Retinal pigment epithelial cell (primary cell): ENCODE measurements around the gene C3AR1.
"Not testable (repeated sequence)": the region's sequence is repeated elsewhere in the genome, so short reads cannot be mapped to it uniquely, and the experiment has no call there.

Source experiments
- DNase-seq: peaks from one replicate; pipeline ENCODE4 v3.0.0-alpha.2; 2010; ENCODE audit warnings: low read depth
- H3K4me3 ChIP-seq: 2 replicates; pipeline ENCODE4 v1.5.1; 2011; ENCODE audit warnings: mild to moderate bottlenecking, low read length, control low read depth, moderate library complexity
- TF ChIP-seq, protein P1 (sequence below): conservative IDR thresholded peaks from 2 replicates; pipeline ENCODE4 v1.5.1; 2011; ENCODE audit warnings: low read depth, low read length, control low read depth, inconsistent platforms

The C3AR1 gene

DNA sequence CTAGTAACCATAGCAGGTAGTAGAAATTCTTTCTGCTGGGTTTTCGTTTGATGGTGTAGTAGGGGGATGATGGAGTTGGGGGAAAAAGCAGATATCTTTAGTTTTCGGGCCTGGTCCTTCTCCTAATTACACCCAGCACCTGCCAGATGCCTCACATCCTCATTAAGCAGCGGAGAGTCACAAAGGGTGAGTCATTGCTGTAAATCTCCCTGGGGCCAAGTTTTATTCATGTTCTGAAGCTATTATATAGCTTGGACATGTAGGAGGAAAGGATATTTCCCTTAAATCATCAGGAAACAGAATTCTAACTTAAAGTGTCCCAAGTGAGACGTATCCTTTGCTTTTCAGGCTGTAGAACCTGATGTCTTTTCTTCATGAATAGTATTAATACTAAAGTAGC is 11.0 kb upstream of the C3AR1 start:
- TF ChIP-seq, protein P1, sequence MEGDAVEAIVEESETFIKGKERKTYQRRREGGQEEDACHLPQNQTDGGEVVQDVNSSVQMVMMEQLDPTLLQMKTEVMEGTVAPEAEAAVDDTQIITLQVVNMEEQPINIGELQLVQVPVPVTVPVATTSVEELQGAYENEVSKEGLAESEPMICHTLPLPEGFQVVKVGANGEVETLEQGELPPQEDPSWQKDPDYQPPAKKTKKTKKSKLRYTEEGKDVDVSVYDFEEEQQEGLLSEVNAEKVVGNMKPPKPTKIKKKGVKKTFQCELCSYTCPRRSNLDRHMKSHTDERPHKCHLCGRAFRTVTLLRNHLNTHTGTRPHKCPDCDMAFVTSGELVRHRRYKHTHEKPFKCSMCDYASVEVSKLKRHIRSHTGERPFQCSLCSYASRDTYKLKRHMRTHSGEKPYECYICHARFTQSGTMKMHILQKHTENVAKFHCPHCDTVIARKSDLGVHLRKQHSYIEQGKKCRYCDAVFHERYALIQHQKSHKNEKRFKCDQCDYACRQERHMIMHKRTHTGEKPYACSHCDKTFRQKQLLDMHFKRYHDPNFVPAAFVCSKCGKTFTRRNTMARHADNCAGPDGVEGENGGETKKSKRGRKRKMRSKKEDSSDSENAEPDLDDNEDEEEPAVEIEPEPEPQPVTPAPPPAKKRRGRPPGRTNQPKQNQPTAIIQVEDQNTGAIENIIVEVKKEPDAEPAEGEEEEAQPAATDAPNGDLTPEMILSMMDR = no peak
- H3K4me3 ChIP-seq = no peak overlapping the region
- no peak for DNase-seq

DNA sequence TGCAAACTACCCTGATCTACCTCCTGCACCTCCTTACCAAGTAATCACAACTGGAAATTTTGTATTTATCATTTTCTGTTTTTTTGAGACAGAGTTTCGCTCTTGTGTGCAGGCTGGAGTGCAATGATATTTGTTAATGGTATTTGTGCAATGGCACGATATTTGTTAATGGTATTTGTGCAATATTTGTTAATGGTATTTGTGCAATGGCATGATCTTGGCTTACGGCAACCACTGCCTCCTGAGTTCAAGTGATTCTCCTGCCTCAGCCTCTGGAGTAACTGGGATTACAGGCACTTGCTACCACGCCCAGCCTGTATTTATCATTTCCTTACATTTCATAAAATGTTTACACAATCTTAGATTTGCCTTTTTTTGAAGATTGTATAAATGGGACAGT is 10.2 kb upstream of the C3AR1 start:
- no peak overlapping the region for H3K4me3 ChIP-seq
- no peak for DNase-seq
- TF ChIP-seq, protein P1 = no peak

DNA sequence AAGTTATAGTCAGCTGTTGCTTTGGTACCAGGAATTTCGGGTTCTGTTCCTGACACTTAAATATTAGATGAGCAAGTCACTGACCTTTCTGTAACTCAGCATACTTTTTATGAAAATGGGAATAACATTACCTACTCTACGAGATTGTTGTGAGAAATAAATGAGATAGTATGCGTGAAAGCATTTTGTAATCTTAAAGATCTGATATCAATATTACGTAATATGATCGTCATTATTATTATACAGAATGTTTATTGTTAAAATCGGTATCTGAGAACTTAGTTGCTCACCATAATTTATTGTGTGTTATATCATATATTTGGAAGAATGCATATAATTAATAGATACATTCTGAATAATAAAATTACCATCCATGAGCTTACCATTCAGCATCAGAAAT is 9.8 kb upstream of the C3AR1 start:
- no peak for DNase-seq

DNA sequence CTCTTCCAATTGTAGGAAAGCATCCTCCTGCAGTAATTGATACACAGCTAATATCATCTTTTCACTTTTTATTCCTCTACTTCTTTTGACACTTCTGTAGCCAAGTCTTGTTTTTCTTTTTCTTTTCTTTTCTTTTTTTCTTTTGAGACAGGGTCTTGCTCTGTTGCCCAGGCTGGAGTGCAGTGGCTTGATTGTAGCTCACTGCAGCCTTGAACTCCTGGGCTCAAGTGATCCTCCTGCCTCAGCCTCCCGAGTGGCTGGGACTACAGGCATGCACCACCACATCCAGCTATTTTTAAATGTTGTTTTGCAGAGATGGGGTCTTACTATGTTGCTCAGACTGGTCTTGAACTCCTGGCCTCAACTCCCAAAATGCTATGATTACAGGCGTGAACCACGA is 5.7 kb upstream of the C3AR1 start:
- not testable (repeated sequence) for H3K4me3 ChIP-seq, DNase-seq

More for the DNA sequence above, 9.8 kb upstream of the C3AR1 start:
- TF ChIP-seq, protein P1 = no peak
- H3K4me3 ChIP-seq = no peak overlapping the region

DNA sequence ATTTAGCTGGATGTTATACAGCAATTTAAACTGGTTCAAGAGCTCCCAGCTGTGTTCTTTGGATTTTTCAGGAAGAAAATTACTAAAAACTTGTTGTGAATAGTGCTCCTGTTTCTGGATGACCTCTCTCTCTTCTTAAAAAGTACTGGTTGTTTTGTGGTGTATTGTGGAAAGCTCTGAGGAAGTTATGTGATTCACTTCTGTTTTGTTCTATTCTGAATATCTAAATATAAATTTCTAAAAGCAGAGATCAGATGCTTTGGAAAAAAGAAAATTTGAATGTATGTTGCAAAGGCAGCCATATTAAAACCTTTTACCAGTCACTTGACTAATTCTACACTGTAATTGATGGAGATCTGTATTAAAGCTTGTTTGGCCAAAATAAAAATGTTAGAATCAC is 3.4 kb upstream of the C3AR1 start:
- no peak overlapping the region for H3K4me3 ChIP-seq
- no peak for DNase-seq
- TF ChIP-seq, protein P1 = no peak

DNA sequence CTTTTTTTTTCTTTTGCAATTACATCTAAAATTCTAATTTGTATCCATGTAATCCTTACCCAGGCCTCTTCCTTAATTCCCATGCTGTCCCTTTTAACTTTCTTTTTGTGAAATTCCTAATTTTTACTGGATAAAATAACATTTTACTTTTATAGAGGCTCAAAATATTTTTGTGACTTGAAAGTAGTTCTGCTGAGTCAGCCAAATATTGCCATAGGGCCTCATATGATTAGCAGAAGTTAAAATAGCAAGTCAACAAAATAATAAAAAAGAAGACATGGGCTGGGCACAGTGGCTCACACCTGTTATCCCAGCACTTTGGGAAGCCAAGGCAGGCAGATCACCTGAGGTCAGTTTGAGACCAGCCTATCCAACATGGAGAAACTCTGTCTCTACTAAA is 2.0 kb downstream of the C3AR1 start:
- H3K4me3 ChIP-seq = no peak overlapping the region
- TF ChIP-seq, protein P1 = no peak
- no peak for DNase-seq

DNA sequence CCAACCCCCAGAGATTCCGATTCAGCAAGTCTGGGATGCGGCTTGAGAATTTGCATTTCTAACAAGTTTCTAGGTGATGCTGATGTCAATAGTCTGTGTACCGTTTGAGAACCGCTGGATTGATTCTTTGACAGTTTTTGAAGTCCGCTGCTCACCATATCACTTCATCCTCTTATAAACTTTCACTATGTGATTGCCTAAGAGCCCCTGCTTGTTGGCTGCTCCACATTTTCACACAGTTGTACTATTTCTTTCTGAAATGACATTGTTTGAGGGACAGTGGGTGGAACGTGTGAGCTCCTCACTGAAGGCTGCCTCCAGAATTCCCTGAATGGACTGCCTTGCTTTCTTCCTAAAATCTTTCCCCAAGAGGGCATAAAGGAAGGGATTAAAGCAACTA is 7.7 kb downstream of the C3AR1 start:
- DNase-seq = no peak
- TF ChIP-seq, protein P1 = no peak
- H3K4me3 ChIP-seq = no peak overlapping the region

DNA sequence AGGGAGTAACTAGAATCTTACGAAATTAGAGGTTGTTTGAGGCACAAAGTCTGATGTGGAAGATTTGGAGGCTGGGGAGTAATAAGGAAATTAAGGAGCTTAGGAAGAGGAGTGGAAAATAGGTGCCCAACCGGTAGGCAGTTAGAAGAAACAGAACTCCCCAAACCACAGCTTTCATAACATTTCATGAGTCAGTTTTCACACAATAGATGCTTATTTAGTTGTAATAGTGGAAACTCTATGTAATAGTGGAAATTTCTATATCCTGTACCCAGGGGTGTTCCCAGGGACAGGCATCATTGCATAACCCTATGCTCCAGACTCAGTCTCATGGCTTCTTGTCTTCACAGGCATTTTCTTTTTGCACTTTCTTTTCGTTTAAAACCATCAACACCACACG is 8.3 kb downstream of the C3AR1 start:
- TF ChIP-seq, protein P1 = no peak
- DNase-seq = no peak
- no peak overlapping the region for H3K4me3 ChIP-seq
